ENCODE measurements around the gene KCNJ2. TPM values are rescaled to one million over a fixed set of nuclear protein-coding genes. Genes with fewer than 3 reads are reported as not detected.

KCNJ2 gene
- polyA plus RNA-seq, 1 experiment = 1.2 TPM

DNA sequence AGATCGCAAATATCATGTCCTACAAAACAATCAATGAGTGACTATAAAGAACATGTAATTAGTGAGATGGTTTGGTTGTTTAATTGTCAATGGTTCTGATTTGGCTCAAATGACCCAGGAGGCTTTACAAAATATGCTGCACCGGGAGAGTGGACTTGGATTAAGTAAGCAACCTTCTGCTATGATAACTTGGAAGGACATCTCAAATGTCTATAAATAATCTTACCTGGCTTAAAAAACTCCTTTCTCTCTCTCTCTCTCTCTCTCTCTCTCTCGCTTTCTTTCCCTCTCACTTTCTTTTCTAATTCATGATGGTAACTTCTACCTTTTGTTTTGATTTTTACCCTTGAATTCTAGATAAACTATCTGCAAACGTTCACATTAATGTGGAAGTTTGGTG is 14.2 kb downstream of the KCNJ2 start:
- ChIA-PET CTCF (no interaction called here), POLR2A (no interaction called here)
- H3K4me3 ChIP-seq (ENCODE audit: low read depth, low read length) = no peak overlapping the region
- TF ChIP-seq CTCF (IDR thresholded peaks at IDR 0.05; ENCODE audit: insufficient read depth, low read depth, low read length) = no peak
- H3K36me3 ChIP-seq (ENCODE audit: control insufficient read depth, insufficient read depth, low read length) = no peaks in the 10 kb centered on the region
- H3K27me3 ChIP-seq (ENCODE audit: control insufficient read depth, insufficient read depth, low read length) = no peaks in the 10 kb centered on the region; the same call in 1 of the 2 replicates
- no peak for DNase-seq (ENCODE audit: low read depth)

DNA sequence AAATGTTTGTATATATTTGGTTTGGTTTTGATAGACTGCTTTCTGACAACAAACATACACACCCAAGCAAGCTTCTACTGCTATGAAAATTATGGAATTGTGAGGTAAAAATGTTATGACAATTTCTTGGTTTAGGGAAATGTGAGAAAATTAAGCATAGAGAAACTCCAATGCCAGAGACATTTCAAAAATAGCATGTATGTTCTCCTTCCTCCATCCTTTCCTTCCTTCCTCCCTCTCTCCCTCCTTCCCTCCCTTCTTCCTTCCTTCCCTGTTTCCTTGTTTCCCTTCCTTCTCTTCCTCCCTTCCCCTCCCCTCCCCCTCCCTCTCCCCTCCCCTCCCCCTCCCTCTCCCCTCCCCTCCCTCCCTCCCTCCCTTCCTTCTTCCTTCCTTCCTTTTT is 14.9 kb downstream of the KCNJ2 start:
- DNase-seq (ENCODE audit: low read depth) = no peak
- ChIA-PET CTCF (no interaction called here), POLR2A (no interaction called here)
- Histone ChIP-seq H3K4me3 (ENCODE audit: low read depth, low read length) (no peak overlapping the region), H3K27me3 (ENCODE audit: control insufficient read depth, insufficient read depth, low read length) (no peaks in the 10 kb centered on the region; the same call in 1 of the 2 replicates), H3K36me3 (ENCODE audit: control insufficient read depth, insufficient read depth, low read length) (no peaks in the 10 kb centered on the region)
- no peak for TF ChIP-seq CTCF (IDR thresholded peaks at IDR 0.05; ENCODE audit: insufficient read depth, low read depth, low read length)

- DNase-seq (ENCODE audit: low read depth) = no peak
- no peak overlapping the region for H3K4me3 ChIP-seq (ENCODE audit: low read depth, low read length)
Measured at GRCh38 chr17:70184770-70185169, 15.4 kb downstream of the KCNJ2 start.

DNA sequence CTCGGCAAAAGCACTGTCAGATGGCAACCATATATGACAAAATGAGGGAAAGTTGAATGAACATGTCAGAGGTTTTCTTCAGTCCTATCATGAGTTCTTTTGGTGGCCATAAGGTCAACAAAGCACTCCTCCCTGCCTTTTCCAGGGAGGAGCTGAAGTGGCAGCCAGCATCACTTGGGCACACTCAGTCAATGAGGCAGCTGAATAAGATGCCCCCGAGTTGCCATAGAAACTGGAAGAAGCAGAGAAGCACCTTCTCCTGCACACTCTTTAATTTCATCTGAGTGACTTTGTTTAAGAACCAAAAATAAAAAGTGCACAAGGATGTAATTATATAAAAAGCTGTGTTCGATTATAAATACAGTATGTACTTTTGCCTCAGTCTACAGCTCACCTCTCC is 16.0 kb downstream of the KCNJ2 start:
- no peaks in the 10 kb centered on the region for H3K36me3 ChIP-seq (ENCODE audit: control insufficient read depth, insufficient read depth, low read length)
- DNase-seq (ENCODE audit: low read depth) = no peak
- no peaks in the 10 kb centered on the region; the same call in 1 of the 2 replicates for H3K27me3 ChIP-seq (ENCODE audit: control insufficient read depth, insufficient read depth, low read length)
- ChIA-PET CTCF (interaction anchor here (1.4 kb wide), 1 partner anchor 23 kb away, joined by 3 read pairs; no protein-coding TSS in a partner anchor), POLR2A (no interaction called here)
- H3K4me3 ChIP-seq (ENCODE audit: low read depth, low read length) = no peak overlapping the region
- TF ChIP-seq CTCF (IDR thresholded peaks at IDR 0.05; ENCODE audit: insufficient read depth, low read depth, low read length) = no peak

More at GRCh38 chr17:70184770-70185169, 15.4 kb downstream of the KCNJ2 start:
- CTCF ChIA-PET = no interaction called here
- POLR2A ChIA-PET = no interaction called here
- no peak for TF ChIP-seq CTCF (IDR thresholded peaks at IDR 0.05; ENCODE audit: insufficient read depth, low read depth, low read length)
- H3K27me3 ChIP-seq (ENCODE audit: control insufficient read depth, insufficient read depth, low read length) = no peaks in the 10 kb centered on the region; the same call in 1 of the 2 replicates
- H3K36me3 ChIP-seq (ENCODE audit: control insufficient read depth, insufficient read depth, low read length) = no peaks in the 10 kb centered on the region

DNA sequence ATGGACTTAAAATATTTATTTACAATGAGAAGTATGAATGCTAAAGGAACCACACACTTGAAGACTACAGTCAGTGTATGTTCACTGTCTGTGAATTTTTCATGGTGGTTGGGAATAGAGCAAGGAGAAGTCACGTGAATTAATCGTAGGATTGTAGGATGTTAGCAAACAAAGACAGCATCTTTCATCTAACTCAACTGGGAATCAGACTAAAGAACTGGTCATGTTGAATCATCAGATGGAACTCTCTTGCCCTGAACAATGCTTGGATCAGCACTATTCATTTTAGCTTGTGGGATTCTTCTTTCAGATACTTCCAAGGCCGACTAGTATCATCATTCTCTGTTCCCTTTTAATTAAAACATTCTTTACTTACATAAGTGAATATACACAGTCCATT is 18.1 kb downstream of the KCNJ2 start:
- CTCF ChIA-PET = interaction anchor here (0.5 kb wide), 1 partner anchor 233 kb away, joined by 3 read pairs; no protein-coding TSS in a partner anchor
- no peak for DNase-seq (ENCODE audit: low read depth)
- POLR2A ChIA-PET = no interaction called here
- H3K27me3 ChIP-seq (ENCODE audit: control insufficient read depth, insufficient read depth, low read length) = no peaks in the 10 kb centered on the region; the same call in 1 of the 2 replicates
- no peak overlapping the region for H3K4me3 ChIP-seq (ENCODE audit: low read depth, low read length)
- TF ChIP-seq CTCF (IDR thresholded peaks at IDR 0.05; ENCODE audit: insufficient read depth, low read depth, low read length) = no peak
- no peaks in the 10 kb centered on the region for H3K36me3 ChIP-seq (ENCODE audit: control insufficient read depth, insufficient read depth, low read length)

Measured in BJ (cell line).